GM23338 (cell line): Measurements from ENCODE around the gene RAB1B. TPM values are rescaled to one million over a fixed set of nuclear protein-coding genes. Genes with fewer than 3 reads are reported as not detected.

ENCODE experiments used
- ATAC-seq: fragments of 200-7000 bp; cut with Tn5 transposase; 3 replicates; pipeline ENCODE4 v1.9.1; 2020
- DNase-seq: peaks from one replicate; pipeline ENCODE4 v3.0.0-alpha.2; 2015; ENCODE audit warnings: low spot score
- H2AFZ ChIP-seq: fragments of 200-600 bp; sonication (generic); 2 replicates; pipeline ENCODE4 v1.8.0; 2016; ENCODE audit warnings: antibody characterized with exemption, mild to moderate bottlenecking, moderate library complexity
- H3F3A ChIP-seq: fragments of 200-600 bp; sonication (generic); replicated peaks from 2 replicates; pipeline ENCODE4 v1.8.0; 2017; ENCODE audit warnings: antibody characterized with exemption, mixed run types, low read depth
- H3K27ac ChIP-seq: fragments of 200-600 bp; sonication (generic); 2 replicates; pipeline ENCODE4 v1.6.1; 2016; ENCODE audit warnings: low read depth
- H3K27me3 ChIP-seq: fragments of 200-600 bp; sonication (generic); 2 replicates; pipeline ENCODE4 v1.8.0; 2016; ENCODE audit warnings: mild to moderate bottlenecking, mixed run types, moderate library complexity; ENCODE audit not compliant: insufficient read depth
- H3K36me3 ChIP-seq: fragments of 200-600 bp; sonication (generic); 2 replicates; pipeline ENCODE4 v1.8.0; 2016; ENCODE audit warnings: mild to moderate bottlenecking; ENCODE audit not compliant: insufficient read depth
- H3K4me1 ChIP-seq: fragments of 200-600 bp; sonication (generic); 2 replicates; pipeline ENCODE4 v1.8.0; 2016; ENCODE audit warnings: mild to moderate bottlenecking, moderate library complexity; ENCODE audit not compliant: insufficient read depth
- H3K4me2 ChIP-seq: fragments of 200-600 bp; sonication (generic); 2 replicates; pipeline ENCODE4 v1.7.1; 2017; ENCODE audit warnings: mixed run types
- H3K4me3 ChIP-seq: fragments of 200-600 bp; sonication (generic); 2 replicates; pipeline ENCODE4 v1.6.1; 2016; ENCODE audit warnings: mixed run types
- H3K79me2 ChIP-seq: fragments of 200-600 bp; sonication (generic); replicated peaks from 2 replicates; pipeline ENCODE4 v1.8.0; 2017; ENCODE audit warnings: mild to moderate bottlenecking; ENCODE audit not compliant: insufficient read depth
- H3K9me2 ChIP-seq: fragments of 200-600 bp; sonication (generic); 2 replicates; pipeline ENCODE4 v1.8.0; 2017; ENCODE audit not compliant: insufficient read depth
- H4K20me1 ChIP-seq: fragments of 200-600 bp; sonication (generic); replicated peaks from 2 replicates; pipeline ENCODE4 v1.8.0; 2017; ENCODE audit warnings: mild to moderate bottlenecking; ENCODE audit not compliant: insufficient read depth
- H3K27ac Mint-ChIP-seq: 2 replicates; pipeline ENCODE4 v1.8.0; 2020; ENCODE audit warnings: inconsistent platforms, mild to moderate bottlenecking, moderate library complexity, mixed read lengths
- H3K27me3 Mint-ChIP-seq: 3 replicates; pipeline ENCODE4 v1.8.0; 2022; ENCODE audit warnings: low read depth, mild to moderate bottlenecking, moderate library complexity, mixed read lengths, inconsistent platforms; ENCODE audit not compliant: insufficient read depth, poor library complexity
- H3K36me3 Mint-ChIP-seq: 3 replicates; pipeline ENCODE4 v1.8.0; 2021; ENCODE audit warnings: low read depth, mild to moderate bottlenecking, inconsistent platforms, moderate library complexity, mixed read lengths
- H3K4me1 Mint-ChIP-seq: 3 replicates; pipeline ENCODE4 v1.8.0; 2020; ENCODE audit warnings: mild to moderate bottlenecking, inconsistent platforms, mixed read lengths
- H3K4me3 Mint-ChIP-seq: 3 replicates; pipeline ENCODE4 v1.8.0; 2021; ENCODE audit warnings: moderate library complexity, mild to moderate bottlenecking, inconsistent platforms, mixed read lengths
- H3K9me3 Mint-ChIP-seq: 3 replicates; pipeline ENCODE4 v1.8.0; 2020; ENCODE audit warnings: moderate library complexity, mild to moderate bottlenecking, inconsistent platforms, mixed read lengths
- CREB1 ChIP-seq: fragments of 250-450 bp; sonication (Bioruptor Pico); IDR thresholded peaks from 2 replicates; pipeline ENCODE4 v1.5.0; 2020; ENCODE audit warnings: low read depth, mild to moderate bottlenecking, moderate library complexity
- ETS1 ChIP-seq: IDR thresholded peaks from 2 replicates; pipeline ENCODE4 v1.6.1; 2016; ENCODE audit warnings: antibody characterized with exemption
- JUNB ChIP-seq: IDR thresholded peaks from one replicate; pipeline ENCODE4 v1.6.1; 2016; ENCODE audit warnings: antibody characterized with exemption; ENCODE audit not compliant: unreplicated experiment
- POLR2AphosphoS5 ChIP-seq: IDR thresholded peaks from 2 replicates; pipeline ENCODE4 v1.6.1; 2016; ENCODE audit warnings: antibody characterized with exemption, low read depth
- STAT1 ChIP-seq: IDR thresholded peaks from one replicate; pipeline ENCODE4 v1.6.1; 2016; ENCODE audit warnings: antibody characterized with exemption; ENCODE audit not compliant: unreplicated experiment
- ZNF331 ChIP-seq: fragments of 250-450 bp; sonication (Bioruptor Pico); IDR thresholded peaks from 2 replicates; pipeline ENCODE4 v1.5.0; 2020; ENCODE audit warnings: low read depth, mild to moderate bottlenecking, moderate library complexity
- polyA plus RNA-seq: library from polyadenylated mRNA; unstranded; fragments of >200 nt; fragmentation: Nextera tagmentation; extraction: Ambion mirVana; gene quantifications from 2 replicates; pipeline ENCODE4 v1.2.1, GENCODE V29; 2016
- total RNA-seq: library from RNA; depleted of rRNA; stranded (reverse); fragments of >200 nt; shearing (Covaris generic); gene quantifications from 2 replicates; pipeline ENCODE4 v1.2.3, GENCODE V29; 2014
- TF ChIP-seq, protein P1 (sequence below): fragments of 250-450 bp; sonication (Bioruptor Pico); IDR thresholded peaks from 2 replicates; pipeline ENCODE4 v1.5.0; 2020; ENCODE audit warnings: mild to moderate bottlenecking, moderate library complexity
- TF ChIP-seq, protein P2 (sequence below): IDR thresholded peaks from one replicate; pipeline ENCODE4 v1.6.1; 2018; ENCODE audit warnings: antibody characterized with exemption; ENCODE audit not compliant: unreplicated experiment

RAB1B gene
- total and polyA plus RNA-seq, 2 experiments from 2014 or later, result 30.5 to 92.7 TPM

DNA sequence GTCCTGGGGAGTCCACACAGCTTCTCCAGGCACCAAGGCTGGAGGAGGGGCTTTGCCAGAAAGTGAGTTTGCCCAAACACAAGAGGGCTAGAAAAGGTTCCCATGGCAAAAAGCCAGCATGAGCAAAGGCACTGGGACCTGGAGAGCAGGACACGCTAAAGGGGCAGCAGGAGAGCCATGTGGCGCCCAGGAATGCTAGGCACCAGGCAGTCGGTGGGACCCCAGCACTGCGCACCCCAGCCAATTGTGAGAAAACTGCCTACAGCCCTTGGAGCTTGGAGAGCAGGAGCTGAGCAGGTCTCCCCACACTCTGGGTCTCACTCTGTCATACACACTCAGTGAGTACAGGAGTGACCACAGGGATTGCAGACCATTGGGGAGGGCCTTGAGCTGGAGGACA lies 5.2 kb upstream of the RAB1B start (continued):
- TF ChIP-seq, protein P1, sequence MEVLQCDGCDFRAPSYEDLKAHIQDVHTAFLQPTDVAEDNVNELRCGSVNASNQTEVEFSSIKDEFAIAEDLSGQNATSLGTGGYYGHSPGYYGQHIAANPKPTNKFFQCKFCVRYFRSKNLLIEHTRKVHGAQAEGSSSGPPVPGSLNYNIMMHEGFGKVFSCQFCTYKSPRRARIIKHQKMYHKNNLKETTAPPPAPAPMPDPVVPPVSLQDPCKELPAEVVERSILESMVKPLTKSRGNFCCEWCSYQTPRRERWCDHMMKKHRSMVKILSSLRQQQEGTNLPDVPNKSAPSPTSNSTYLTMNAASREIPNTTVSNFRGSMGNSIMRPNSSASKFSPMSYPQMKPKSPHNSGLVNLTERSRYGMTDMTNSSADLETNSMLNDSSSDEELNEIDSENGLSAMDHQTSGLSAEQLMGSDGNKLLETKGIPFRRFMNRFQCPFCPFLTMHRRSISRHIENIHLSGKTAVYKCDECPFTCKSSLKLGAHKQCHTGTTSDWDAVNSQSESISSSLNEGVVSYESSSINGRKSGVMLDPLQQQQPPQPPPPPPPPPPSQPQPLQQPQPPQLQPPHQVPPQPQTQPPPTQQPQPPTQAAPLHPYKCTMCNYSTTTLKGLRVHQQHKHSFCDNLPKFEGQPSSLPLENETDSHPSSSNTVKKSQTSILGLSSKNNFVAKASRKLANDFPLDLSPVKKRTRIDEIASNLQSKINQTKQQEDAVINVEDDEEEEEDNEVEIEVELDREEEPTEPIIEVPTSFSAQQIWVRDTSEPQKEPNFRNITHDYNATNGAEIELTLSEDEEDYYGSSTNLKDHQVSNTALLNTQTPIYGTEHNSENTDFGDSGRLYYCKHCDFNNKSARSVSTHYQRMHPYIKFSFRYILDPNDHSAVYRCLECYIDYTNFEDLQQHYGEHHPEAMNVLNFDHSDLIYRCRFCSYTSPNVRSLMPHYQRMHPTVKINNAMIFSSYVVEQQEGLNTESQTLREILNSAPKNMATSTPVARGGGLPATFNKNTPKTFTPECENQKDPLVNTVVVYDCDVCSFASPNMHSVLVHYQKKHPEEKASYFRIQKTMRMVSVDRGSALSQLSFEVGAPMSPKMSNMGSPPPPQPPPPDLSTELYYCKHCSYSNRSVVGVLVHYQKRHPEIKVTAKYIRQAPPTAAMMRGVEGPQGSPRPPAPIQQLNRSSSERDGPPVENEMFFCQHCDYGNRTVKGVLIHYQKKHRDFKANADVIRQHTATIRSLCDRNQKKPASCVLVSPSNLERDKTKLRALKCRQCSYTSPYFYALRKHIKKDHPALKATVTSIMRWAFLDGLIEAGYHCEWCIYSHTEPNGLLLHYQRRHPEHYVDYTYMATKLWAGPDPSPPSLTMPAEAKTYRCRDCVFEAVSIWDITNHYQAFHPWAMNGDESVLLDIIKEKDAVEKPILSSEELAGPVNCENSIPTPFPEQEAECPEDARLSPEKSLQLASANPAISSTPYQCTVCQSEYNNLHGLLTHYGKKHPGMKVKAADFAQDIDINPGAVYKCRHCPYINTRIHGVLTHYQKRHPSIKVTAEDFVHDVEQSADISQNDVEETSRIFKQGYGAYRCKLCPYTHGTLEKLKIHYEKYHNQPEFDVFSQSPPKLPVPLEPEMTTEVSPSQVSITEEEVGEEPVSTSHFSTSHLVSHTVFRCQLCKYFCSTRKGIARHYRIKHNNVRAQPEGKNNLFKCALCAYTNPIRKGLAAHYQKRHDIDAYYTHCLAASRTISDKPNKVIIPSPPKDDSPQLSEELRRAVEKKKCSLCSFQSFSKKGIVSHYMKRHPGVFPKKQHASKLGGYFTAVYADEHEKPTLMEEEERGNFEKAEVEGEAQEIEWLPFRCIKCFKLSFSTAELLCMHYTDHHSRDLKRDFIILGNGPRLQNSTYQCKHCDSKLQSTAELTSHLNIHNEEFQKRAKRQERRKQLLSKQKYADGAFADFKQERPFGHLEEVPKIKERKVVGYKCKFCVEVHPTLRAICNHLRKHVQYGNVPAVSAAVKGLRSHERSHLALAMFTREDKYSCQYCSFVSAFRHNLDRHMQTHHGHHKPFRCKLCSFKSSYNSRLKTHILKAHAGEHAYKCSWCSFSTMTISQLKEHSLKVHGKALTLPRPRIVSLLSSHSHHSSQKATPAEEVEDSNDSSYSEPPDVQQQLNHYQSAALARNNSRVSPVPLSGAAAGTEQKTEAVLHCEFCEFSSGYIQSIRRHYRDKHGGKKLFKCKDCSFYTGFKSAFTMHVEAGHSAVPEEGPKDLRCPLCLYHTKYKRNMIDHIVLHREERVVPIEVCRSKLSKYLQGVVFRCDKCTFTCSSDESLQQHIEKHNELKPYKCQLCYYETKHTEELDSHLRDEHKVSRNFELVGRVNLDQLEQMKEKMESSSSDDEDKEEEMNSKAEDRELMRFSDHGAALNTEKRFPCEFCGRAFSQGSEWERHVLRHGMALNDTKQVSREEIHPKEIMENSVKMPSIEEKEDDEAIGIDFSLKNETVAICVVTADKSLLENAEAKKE, result no peak
- TF ChIP-seq STAT1, result no peak
- TF ChIP-seq, protein P2, sequence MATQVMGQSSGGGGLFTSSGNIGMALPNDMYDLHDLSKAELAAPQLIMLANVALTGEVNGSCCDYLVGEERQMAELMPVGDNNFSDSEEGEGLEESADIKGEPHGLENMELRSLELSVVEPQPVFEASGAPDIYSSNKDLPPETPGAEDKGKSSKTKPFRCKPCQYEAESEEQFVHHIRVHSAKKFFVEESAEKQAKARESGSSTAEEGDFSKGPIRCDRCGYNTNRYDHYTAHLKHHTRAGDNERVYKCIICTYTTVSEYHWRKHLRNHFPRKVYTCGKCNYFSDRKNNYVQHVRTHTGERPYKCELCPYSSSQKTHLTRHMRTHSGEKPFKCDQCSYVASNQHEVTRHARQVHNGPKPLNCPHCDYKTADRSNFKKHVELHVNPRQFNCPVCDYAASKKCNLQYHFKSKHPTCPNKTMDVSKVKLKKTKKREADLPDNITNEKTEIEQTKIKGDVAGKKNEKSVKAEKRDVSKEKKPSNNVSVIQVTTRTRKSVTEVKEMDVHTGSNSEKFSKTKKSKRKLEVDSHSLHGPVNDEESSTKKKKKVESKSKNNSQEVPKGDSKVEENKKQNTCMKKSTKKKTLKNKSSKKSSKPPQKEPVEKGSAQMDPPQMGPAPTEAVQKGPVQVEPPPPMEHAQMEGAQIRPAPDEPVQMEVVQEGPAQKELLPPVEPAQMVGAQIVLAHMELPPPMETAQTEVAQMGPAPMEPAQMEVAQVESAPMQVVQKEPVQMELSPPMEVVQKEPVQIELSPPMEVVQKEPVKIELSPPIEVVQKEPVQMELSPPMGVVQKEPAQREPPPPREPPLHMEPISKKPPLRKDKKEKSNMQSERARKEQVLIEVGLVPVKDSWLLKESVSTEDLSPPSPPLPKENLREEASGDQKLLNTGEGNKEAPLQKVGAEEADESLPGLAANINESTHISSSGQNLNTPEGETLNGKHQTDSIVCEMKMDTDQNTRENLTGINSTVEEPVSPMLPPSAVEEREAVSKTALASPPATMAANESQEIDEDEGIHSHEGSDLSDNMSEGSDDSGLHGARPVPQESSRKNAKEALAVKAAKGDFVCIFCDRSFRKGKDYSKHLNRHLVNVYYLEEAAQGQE, result no peak
- TF ChIP-seq POLR2AphosphoS5, result no peak
- TF ChIP-seq ZNF331, result no peak
- no peak for TF ChIP-seq JUNB

GRCh38 chr11:66263785-66264184 lies 4.7 kb upstream of the RAB1B start:
- no peaks in the 10 kb centered on the region for H3K9me3 Mint-ChIP-seq
- H3K36me3 Mint-ChIP-seq, result peaks cover 43% of the 10 kb centered on the region
- H3K79me2 ChIP-seq, result peaks cover 10% of the 10 kb centered on the region; the same call in 1 of the 2 replicates
- H4K20me1 ChIP-seq, result peaks cover 8% of the 10 kb centered on the region; the same call in 1 of the 2 replicates
- H3K27ac ChIP-seq, result no peak overlapping the region
- no peaks in the 10 kb centered on the region for H3K27me3 ChIP-seq
- no peak overlapping the region for H3K4me3 ChIP-seq
- H3K4me1 Mint-ChIP-seq, result peaks cover 12% of the 10 kb centered on the region
- H3K27ac Mint-ChIP-seq, result no peak overlapping the region
- no peak for ATAC-seq
- peaks cover 10% of the 10 kb centered on the region for H3K27me3 Mint-ChIP-seq
- 0 out of 2 replicates have a peak, but pooled peaks cover 9% of the 10 kb centered on the region for H3K36me3 ChIP-seq
- no peak overlapping the region for H3K4me3 Mint-ChIP-seq
- no peaks in the 10 kb centered on the region for H3K9me2 ChIP-seq
- H3K4me2 ChIP-seq, result no peak overlapping the region
- peaks cover 6% of the 10 kb centered on the region for H3K4me1 ChIP-seq
- no peak for DNase-seq
- H3F3A ChIP-seq, result peaks cover 11% of the 10 kb centered on the region
- no peak overlapping the region for H2AFZ ChIP-seq
- TF ChIP-seq POLR2AphosphoS5 (no peak), CREB1 (CRISPR knock-in tag) (no peak), ETS1 (no peak)
- TF ChIP-seq, protein P2, result no peak
